Muscle of arm (tissue), 12 donors: Measurements from ENCODE around the gene SEC16A. TPM values are rescaled to one million over a fixed set of nuclear protein-coding genes. Genes with fewer than 3 reads are reported as not detected.

Source experiments
- DNase-seq: peaks from one replicate; pipeline ENCODE4 v3.0.0-alpha.2; 2013
- polyA plus RNA-seq, 12 donors: library from polyadenylated mRNA; unstranded; fragments of 120-200 nt; gene quantifications; one replicate each; pipeline ENCODE4 v1.2.1, GENCODE V29; 2013; ENCODE audit not compliant: insufficient read length in 12 of 12

Gene SEC16A
- polyA plus RNA-seq, 12 donors = 29.9 to 45.1 (median 36.7) TPM; not detected in 1

GRCh38 chr9:136486823-136487620, 4.2 kb upstream of the SEC16A start:
- DNase-seq = no peak

GRCh38 chr9:136486131-136486530, 3.3 kb upstream of the SEC16A start:
- no peak for DNase-seq

GRCh38 chr9:136485049-136486045, 2.5 kb upstream of the SEC16A start:
- DNase-seq = peak; percentile 87

- peak; percentile 25 for DNase-seq
Observed at GRCh38 chr9:136484153-136485048, 1.6 kb upstream of the SEC16A start.

- peak; percentile 94 for DNase-seq
Observed at GRCh38 chr9:136483589-136484152, 831 bp upstream of the SEC16A start.

- DNase-seq = peak; percentile 46
Observed at GRCh38 chr9:136482046-136482792, 621 bp downstream of the SEC16A start.

- no peak for DNase-seq
Observed at GRCh38 chr9:136481558-136481957, 1.3 kb downstream of the SEC16A start.

- DNase-seq = no peak
Observed at GRCh38 chr9:136476369-136477150, 6.3 kb downstream of the SEC16A start.

- DNase-seq = no peak
Observed at GRCh38 chr9:136474974-136475865, 7.6 kb downstream of the SEC16A start.

- no peak for DNase-seq
Observed at GRCh38 chr9:136474021-136474640, 8.7 kb downstream of the SEC16A start.

- no peak for DNase-seq
Observed at GRCh38 chr9:136473354-136473721, 9.5 kb downstream of the SEC16A start.

- DNase-seq = no peak
Observed at GRCh38 chr9:136472640-136473353, 10.0 kb downstream of the SEC16A start.

GRCh38 chr9:136471802-136472487, 10.9 kb downstream of the SEC16A start:
- no peak for DNase-seq

- DNase-seq = no peak
Observed at GRCh38 chr9:136470792-136471469, 11.9 kb downstream of the SEC16A start.

- DNase-seq = no peak
Observed at GRCh38 chr9:136470356-136470755, 12.5 kb downstream of the SEC16A start.

- no peak for DNase-seq
Observed at GRCh38 chr9:136467766-136468165, 15.1 kb downstream of the SEC16A start.
